B cell (primary cell): ENCODE measurements around the gene PSMD12. TPM values are rescaled to one million over a fixed set of nuclear protein-coding genes. Genes with fewer than 3 reads are reported as not detected.

Experiments used
- ATAC-seq: fragments of 200-7000 bp; cut with Tn5 transposase; one replicate; pipeline ENCODE4 v1.10.0; 2021; ENCODE audit warnings: low read depth, mild to moderate bottlenecking, moderate number of reproducible peaks, moderate library complexity
- CTCF ChIA-PET: fragments of 350-600 bp; sonication (Branson Sonifier 250); formaldehyde crosslinking; loops from one replicate; lab custom pipeline; 2021; ENCODE audit warnings: antibody characterized with exemption, inconsistent platforms; lab: Charles Lee
- POLR2A ChIA-PET: fragments of 350-600 bp; sonication (Branson Sonifier 250); formaldehyde crosslinking; loops from one replicate; lab custom pipeline; 2021; ENCODE audit warnings: antibody characterized with exemption; lab: Charles Lee
- DNase-seq: peaks from one replicate; pipeline ENCODE4 v3.0.0; 2013
- H2AFZ ChIP-seq: 2 replicates; pipeline ENCODE4 v1.6.1; 2012; ENCODE audit warnings: mild to moderate bottlenecking, low read depth, low read length; ENCODE audit not compliant: insufficient read depth, poor library complexity, severe bottlenecking
- H3K27ac ChIP-seq, 2 donors: 1 replicate in 1 of 2; 2 replicates in 1 of 2; pipeline ENCODE4 v1.5.1; 2012 to 2013; ENCODE audit warnings: low read length in 2 of 2, mild to moderate bottlenecking in 2 of 2, moderate library complexity in 1 of 2
- H3K27me3 ChIP-seq, 4 experiments: fragments of 200-600 bp in 1 of 4; sonication (generic) in 1 of 4; replicated peaks in 1 of 4; 1 replicate in 2 of 4; 2 replicates in 2 of 4; pipeline versions ENCODE4 v1.6.1 to v1.7.0; 2013 to 2016; ENCODE audit warnings: low read length in 3 of 4, mild to moderate bottlenecking in 2 of 4, mixed read lengths in 1 of 4, moderate library complexity in 1 of 4; ENCODE audit not compliant: insufficient read depth in 4 of 4, control insufficient read depth in 3 of 4; ENCODE audit errors: control extremely low read depth in 1 of 4
- H3K36me3 ChIP-seq, 2 experiments: replicated peaks in 1 of 2; 1 replicate in 1 of 2; 2 replicates in 1 of 2; pipeline versions ENCODE4 v1.6.1 to v1.7.1; 2013; ENCODE audit warnings: low read length in 1 of 2; ENCODE audit not compliant: insufficient read depth in 2 of 2, control insufficient read depth in 1 of 2; ENCODE audit errors: control extremely low read depth in 1 of 2, extremely low read depth in 1 of 2
- H3K4me1 ChIP-seq, 2 donors: fragments of 200-600 bp in 1 of 2; sonication (generic) in 1 of 2; 1 replicate in 1 of 2; 2 replicates in 1 of 2; pipeline versions ENCODE4 v1.5.1 to v1.6.1; 2013 to 2017; ENCODE audit warnings: low read length in 2 of 2; ENCODE audit not compliant: control insufficient read depth in 2 of 2, insufficient read depth in 2 of 2
- H3K4me2 ChIP-seq: replicated peaks from 2 replicates; pipeline ENCODE3; 2012; ENCODE audit warnings: mild to moderate bottlenecking, low read depth, low read length; ENCODE audit not compliant: poor library complexity, severe bottlenecking
- H3K4me3 ChIP-seq, 5 experiments: fragments of 200-600 bp in 1 of 5; sonication (generic) in 1 of 5; 1 replicate in 3 of 5; 2 replicates in 2 of 5; pipeline versions ENCODE4 v1.5.1 to v1.7.0; 2011 to 2016; ENCODE audit warnings: low read length in 4 of 5, mild to moderate bottlenecking in 4 of 5, low read depth in 2 of 5, control low read depth in 1 of 5, moderate library complexity in 1 of 5; ENCODE audit not compliant: insufficient read depth in 1 of 5; ENCODE audit errors: control extremely low read depth in 1 of 5, extremely low read depth in 1 of 5
- H3K79me2 ChIP-seq: fragments of 200-600 bp; sonication (generic); one replicate; pipeline ENCODE4 v1.6.0; 2016; ENCODE audit warnings: low read length; ENCODE audit not compliant: control insufficient read depth, insufficient read depth
- H3K9ac ChIP-seq: fragments of 200-600 bp; sonication (generic); 2 replicates; pipeline ENCODE4 v1.6.1; 2017; ENCODE audit warnings: mild to moderate bottlenecking, low read length, moderate library complexity
- H3K9me3 ChIP-seq, 3 donors: one replicate each; pipeline versions ENCODE4 v1.6.1 to v1.7.1; 2013; ENCODE audit warnings: low read length in 2 of 3; ENCODE audit not compliant: control insufficient read depth in 2 of 3, insufficient read depth in 1 of 3; ENCODE audit errors: control extremely low read depth in 1 of 3
- H4K20me1 ChIP-seq: 2 replicates; pipeline ENCODE4 v1.6.0; 2012; ENCODE audit warnings: mild to moderate bottlenecking, low read length; ENCODE audit not compliant: insufficient read depth, control insufficient read depth, poor library complexity, severe bottlenecking
- H3K27ac Mint-ChIP-seq: one replicate; pipeline ENCODE4 v1.8.0; 2021; ENCODE audit warnings: mixed read lengths
- H3K27me3 Mint-ChIP-seq: one replicate; pipeline ENCODE4 v1.8.0; 2021; ENCODE audit warnings: mixed read lengths
- H3K4me1 Mint-ChIP-seq: one replicate; pipeline ENCODE4 v1.8.0; 2021; ENCODE audit warnings: mixed read lengths
- H3K4me3 Mint-ChIP-seq: one replicate; pipeline ENCODE4 v1.8.0; 2021; ENCODE audit warnings: mixed read lengths
- H3K9me3 Mint-ChIP-seq: one replicate; pipeline ENCODE4 v1.8.0; 2022; ENCODE audit warnings: mixed read lengths; ENCODE audit not compliant: insufficient read depth
- CTCF ChIP-seq: fragments of 200-600 bp; IDR thresholded peaks from one replicate; pipeline ENCODE4 v1.8.0; 2022; ENCODE audit warnings: antibody characterized with exemption, mild to moderate bottlenecking
- EZH2 ChIP-seq: IDR thresholded peaks from 2 replicates; pipeline ENCODE4 v1.6.1; 2012; ENCODE audit warnings: borderline replicate concordance, low read depth, mild to moderate bottlenecking, moderate library complexity, low read length; ENCODE audit not compliant: insufficient read depth, poor library complexity, severe bottlenecking
- WGBS: methylation state at CpG from one replicate; pipeline ENCODE4 v1.1.5; 2013; ENCODE audit warnings: missing lambda C conversion rate; ENCODE audit not compliant: insufficient coverage; 5-methylcytosine and 5-hydroxymethylcytosine counted together
- intact Hi-C: fragments of 100-400 bp; cut with micrococcal nuclease; formaldehyde crosslinking; loops from one replicate; pipeline ENCODE4 v1.10.0; 2022
- polyA plus RNA-seq: library from polyadenylated mRNA; depleted of rRNA; stranded (reverse); fragments of >200 nt; gene quantifications from 2 replicates; pipeline ENCODE4 v1.2.3, GENCODE V29; 2012
- total RNA-seq, 2 donors: library from RNA; stranded (reverse); fragments of 120-200 nt in 1 of 2; gene quantifications; 1 replicate in 1 of 2; 2 replicates in 1 of 2; pipeline versions ENCODE4 v1.2.3 to v1.2.4, GENCODE V29; 2013 to 2022

The PSMD12 gene
- total and polyA plus RNA-seq, 2 donors (not counting 1 experiment from before 2014, with no cell fraction given) = 6.4 to 36.7 TPM

DNA sequence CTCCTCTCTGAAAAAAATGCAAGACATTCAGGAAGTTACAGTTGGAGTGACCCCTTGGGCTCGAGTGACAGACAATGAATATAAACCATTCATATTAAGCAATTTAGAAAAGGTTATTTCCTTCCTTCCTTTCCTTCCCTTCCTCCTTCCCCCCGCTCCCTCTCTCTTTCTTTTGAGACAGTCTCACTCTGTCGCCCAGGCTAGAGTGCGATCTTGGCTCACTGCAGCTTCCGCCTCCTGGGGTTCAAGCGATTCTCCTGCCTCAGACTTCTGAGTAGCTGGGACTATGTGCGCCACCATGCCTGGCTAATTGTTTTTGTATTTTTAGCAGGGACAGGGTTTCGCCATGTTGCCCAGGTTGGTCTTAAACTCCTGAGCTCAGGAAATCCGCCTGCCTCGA lies 13.2 kb downstream of the PSMD12 start:
- no peaks in the 10 kb centered on the region for H3K9me3 Mint-ChIP-seq
- no peaks in the 10 kb centered on the region for H3K4me1 ChIP-seq
- no peak overlapping the region for H3K4me2 ChIP-seq
- ChIA-PET CTCF (interaction anchor here (0.7 to 3.0 kb wide), 2 partner anchors 21 to 122 kb away, joined by 4 to 9 read pairs; no protein-coding TSS in a partner anchor), POLR2A (no interaction called here)
- no peak overlapping the region for H2AFZ ChIP-seq
- no peak overlapping the region for H3K9ac ChIP-seq
- intact Hi-C loops = no loop called here
- H3K27me3 Mint-ChIP-seq = no peaks in the 10 kb centered on the region
- peaks cover 10 to 80% of the 10 kb centered on the region in 2 experiments for H3K36me3 ChIP-seq
- no peak overlapping the region for H3K4me3 ChIP-seq
- H3K27ac Mint-ChIP-seq = no peak overlapping the region
- no peaks in the 10 kb centered on the region for H3K9me3 ChIP-seq
- no peak for DNase-seq
- H3K27me3 ChIP-seq = no peaks in the 10 kb centered on the region
- peaks cover 39% of the 10 kb centered on the region for H3K79me2 ChIP-seq
- WGBS = 96% methylated on average over 6 of the region's 10 CpGs
- no peak overlapping the region for H3K27ac ChIP-seq
- no peak overlapping the region for H3K4me3 Mint-ChIP-seq
- H4K20me1 ChIP-seq = peaks cover 26% of the 10 kb centered on the region
- ATAC-seq = no peak
- TF ChIP-seq EZH2 (no peak), CTCF (no peak)
- H3K4me1 Mint-ChIP-seq = peaks cover 2% of the 10 kb centered on the region

DNA sequence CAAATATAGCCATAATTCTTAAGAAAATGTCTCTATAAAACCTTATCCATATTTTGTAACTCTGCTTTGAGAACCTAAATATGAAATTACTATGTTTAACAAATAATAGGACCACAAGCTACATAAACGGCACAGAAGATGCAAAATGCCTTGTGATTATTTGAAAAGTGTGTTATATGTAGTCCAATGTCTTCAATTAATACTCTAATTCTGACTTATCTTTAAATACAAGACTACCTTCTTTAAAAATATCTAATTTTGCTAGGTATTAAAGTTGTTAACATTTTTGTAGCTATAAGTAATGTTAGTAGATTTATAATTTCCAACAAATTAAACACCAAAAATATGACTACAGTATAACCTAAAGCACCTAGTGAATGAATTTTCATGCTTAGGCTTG lies 17.0 kb downstream of the PSMD12 start:
- no peaks in the 10 kb centered on the region for H3K9me3 Mint-ChIP-seq
- intact Hi-C loops = no loop called here
- Histone ChIP-seq H3K27ac (no peak overlapping the region), H3K4me3 (no peak overlapping the region), H3K79me2 (peaks cover 8% of the 10 kb centered on the region), H3K27me3 (no peaks in the 10 kb centered on the region), H3K4me1 (no peaks in the 10 kb centered on the region), H3K36me3 (peaks cover 13 to 82% of the 10 kb centered on the region in 2 experiments), H2AFZ (no peak overlapping the region), H3K9me3 (no peaks in the 10 kb centered on the region), H3K4me2 (no peak overlapping the region), H3K9ac (no peak overlapping the region), H4K20me1 (peaks cover 19% of the 10 kb centered on the region)
- H3K27me3 Mint-ChIP-seq = no peaks in the 10 kb centered on the region
- H3K27ac Mint-ChIP-seq = no peak overlapping the region
- H3K4me3 Mint-ChIP-seq = no peak overlapping the region
- TF ChIP-seq EZH2 = no peak
- no peak for TF ChIP-seq CTCF
- POLR2A ChIA-PET = no interaction called here
- CTCF ChIA-PET = no interaction called here
- no peaks in the 10 kb centered on the region for H3K4me1 Mint-ChIP-seq
- WGBS = no CpG with 5 or more reads among the region's 1 CpG
- DNase-seq (no peak), ATAC-seq (no peak)
